ENCODE measurements around the gene FBXO27.
"Not testable (repeated sequence)": the region's sequence is repeated elsewhere in the genome, so short reads cannot be mapped to it uniquely, and the experiment has no call there.

Gene FBXO27

DNA sequence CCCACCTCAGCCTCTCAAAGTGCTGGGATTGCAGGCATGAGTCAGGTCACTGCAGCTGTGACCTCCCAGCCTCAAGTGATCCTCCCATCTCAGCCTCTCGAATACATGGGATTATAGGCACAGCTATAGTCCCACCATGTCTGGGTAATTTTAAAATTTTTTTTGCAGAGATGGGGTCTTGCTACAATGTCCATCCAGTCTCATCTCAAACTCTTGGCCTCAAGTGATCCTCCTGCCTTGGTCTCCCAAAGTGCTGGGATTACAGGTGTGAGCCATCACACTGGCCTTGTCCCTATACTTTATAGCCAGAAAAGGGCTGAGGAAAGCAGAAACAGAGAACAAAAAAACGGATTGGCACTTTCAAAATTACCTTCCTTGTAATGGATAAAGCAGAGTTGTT is 4.8 kb upstream of the FBXO27 start:
- DNase-seq, result no peak

DNA sequence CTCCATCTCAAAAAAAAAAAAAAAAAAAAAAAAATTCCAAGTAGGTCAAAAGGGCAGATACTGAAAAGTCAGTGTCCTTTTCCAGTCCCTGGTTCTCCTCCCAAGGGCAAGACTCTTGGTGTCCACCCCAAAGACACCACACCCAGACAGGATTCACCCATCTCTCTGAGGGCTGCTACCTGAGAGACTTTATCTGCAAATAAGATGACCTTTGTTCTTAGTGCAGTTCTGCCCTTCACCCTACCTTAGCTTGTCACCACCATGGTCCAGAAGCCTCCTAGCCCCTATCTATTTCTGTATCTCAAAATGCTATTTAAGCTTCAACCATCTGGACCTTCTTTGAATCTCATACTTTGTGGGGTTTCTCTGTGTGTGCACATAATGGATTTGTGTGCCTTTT is 4.2 kb upstream of the FBXO27 start:
- no peak for DNase-seq

DNA sequence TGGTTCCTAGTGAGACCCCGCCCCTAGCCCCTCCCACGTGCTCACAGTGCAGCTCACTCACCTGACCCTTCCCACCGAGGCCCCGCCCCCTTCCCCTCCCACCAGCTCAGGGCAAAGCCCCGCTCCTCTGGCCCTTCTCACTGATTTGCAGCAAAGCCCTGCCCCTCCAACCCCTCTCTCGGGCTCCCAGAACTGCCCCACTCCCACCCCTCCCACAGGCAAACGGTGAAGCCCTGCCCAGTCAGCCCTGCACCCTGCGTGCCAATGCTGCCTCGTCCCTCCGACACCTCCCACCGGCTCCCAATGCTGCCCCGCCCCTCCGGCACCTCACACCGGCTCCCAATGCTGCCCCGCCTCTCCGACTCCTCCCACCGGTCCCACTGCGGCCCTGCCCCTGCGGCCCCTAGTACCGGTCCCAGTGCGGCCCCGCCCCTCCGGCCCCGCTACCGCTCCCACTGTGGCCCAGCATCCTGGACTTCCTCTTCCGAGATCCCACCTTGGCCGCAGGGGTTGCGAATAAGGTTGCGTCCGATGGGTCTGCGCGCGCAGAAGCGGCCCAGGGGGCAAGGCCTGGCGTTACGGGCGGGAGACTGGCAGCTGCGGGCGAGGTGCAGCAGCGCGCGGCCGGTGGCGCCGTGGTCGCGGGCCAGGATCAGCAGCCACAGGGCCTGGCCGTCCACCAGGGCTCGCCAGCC is 834 bp downstream of the FBXO27 start:
- peak; percentile 54 for DNase-seq

DNA sequence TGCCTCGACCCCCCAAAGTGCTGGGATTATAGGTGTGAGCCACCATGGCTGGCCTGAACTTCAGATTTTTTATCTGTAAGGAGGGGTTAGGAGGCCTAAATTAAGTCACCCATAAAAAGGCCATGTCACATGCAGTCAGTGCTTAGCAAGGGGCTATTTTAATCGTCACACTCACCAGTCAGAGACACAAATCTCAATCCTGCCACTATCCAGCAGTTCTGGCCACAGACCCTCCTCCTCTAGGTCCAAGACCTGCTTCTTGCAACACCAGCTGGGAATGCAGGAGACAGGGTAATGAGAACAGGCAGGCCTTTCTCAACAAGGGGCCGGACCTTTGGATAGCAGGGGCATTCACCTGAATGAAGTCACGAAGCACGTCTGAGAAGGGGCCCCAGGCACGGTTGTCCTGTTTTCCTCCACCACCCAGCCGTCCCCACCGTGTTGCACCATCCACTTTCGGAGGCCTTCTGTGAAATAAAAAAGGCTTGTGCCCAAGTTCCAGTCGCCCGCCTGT is 1.4 kb downstream of the FBXO27 start:
- DNase-seq, result no peak

DNA sequence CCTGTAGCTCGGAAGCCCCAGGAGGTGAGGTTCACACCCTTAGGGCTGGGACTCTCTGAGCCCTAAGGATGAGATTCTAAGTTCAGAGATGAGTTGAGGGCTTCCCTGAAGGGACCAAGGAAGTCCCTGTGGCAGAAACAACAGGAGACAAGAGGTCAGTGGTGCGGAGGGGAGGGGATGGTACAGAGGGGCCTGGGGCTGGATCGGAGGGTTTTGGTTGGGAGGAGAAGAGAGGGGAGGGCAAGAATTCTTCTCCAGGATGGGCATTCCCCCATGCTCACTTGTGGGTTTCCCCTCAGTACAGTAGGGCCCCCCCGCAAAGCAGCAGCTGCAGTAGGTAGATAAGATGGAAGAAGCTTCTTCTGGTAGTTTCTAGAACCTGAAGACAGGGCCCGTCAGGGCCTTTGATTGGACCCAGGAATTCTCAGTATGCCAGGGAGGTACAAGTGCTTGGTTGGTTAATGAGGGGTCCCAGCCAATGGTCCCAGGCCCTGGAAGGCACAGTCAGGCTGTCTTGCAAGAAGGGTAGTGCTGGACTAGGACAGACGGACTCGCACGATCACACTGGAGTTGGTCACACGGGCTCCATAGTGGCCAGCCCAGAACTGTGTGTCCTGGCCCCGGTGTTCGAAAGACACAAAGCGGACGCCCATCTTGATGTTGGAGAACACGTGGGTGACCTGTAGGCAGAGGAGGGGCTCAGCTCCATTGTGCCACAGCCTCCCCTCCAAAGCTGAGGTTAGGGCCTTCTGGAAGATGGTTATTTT is 7.3 kb downstream of the FBXO27 start:
- DNase-seq, result no peak

DNA sequence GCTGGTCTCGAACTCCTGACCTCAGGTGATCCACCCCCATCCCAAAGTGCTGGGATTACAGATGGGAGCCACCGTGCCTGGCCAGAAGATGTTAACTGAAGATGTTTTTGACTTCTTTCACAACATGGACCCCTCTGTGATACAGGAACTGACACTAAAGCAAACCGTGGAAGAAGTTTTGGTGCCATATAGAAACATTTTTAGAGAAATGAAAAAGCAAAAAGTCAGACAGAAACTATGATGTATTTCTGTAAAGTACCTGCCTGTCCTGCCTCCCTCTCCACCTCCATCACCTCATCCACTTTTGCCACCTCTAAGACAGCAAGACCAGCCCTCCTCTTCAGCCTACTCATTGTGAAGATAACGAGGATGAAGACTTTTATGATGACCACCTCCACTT is 11.3 kb downstream of the FBXO27 start:
- no peak for DNase-seq

DNA sequence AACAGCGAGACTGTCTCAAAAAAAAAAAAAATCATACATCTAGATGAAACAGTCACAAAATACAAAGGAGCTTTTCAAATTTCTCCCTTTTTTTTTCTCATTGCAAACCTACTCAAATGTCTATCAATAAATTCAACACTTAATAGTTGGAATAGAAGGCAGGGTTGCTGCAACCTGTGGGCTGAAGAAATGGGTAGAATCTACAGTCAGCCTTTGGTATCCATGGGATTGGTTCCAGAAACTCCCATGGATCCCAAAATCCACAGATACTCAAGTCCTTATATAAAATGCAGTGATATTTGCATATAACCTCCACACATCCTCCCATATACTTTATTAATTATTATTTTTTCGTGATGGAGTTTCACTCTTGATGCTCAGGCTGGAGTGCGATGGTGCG is 14.7 kb downstream of the FBXO27 start:
- no peak for DNase-seq

DNA sequence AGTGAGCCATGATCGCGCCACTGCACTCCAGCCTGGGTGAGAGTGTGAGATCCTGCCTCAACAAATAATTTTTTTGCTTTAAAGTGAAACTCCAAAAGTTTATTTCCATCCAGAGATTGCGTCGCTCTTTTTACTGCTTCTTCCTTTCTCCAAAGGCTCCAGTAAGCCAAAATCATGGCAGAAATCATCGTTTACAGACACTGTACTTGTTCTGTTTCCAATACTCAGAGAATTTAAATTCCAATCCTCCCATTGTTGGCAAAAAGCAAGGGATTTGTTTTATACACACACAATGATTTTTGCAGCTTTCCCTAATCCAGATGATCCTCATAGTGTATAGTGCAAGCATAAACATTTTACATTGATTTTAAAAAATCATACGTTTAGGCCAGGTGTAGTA is 15.3 kb downstream of the FBXO27 start:
- DNase-seq, result no peak

DNA sequence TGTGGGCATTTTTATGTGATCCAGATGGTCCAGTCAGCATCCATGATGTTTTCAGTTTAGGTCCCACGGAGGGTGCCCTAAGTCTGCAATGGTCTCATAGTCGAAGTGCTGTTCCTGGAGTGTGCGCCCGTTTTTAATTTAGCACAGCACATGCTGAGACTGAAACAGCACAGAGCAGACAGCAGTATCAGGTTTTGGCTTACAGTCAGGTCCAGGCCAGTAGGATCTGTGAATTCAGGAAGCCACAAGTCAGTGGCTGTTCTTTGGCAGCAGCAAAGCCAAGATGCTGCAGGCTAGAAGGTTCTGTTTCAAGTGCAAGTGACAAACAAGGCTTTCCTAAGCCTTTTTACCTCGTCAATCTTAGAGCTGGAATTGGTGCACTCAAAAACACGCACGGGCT is 18.3 kb downstream of the FBXO27 start:
- no peak for DNase-seq

DNA sequence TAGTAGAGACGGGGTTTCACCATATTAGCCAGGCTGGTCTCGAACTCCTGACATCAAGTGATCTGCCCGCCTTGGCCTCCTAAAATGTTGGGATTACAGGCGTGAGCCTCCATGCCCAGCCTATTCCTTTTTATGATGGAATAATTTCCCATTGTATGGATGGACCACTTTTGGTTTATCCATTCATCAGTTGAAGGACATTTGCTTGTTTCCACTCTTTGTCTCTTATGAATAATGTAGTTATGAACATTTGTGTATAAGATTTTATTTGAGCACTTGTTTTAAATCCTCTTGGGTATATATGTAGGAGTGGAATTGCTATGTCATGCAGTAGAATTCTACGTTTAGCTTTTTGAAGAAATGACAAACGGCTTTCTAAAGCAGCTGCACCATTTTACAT is 23.3 kb downstream of the FBXO27 start:
- DNase-seq, result no peak

DNA sequence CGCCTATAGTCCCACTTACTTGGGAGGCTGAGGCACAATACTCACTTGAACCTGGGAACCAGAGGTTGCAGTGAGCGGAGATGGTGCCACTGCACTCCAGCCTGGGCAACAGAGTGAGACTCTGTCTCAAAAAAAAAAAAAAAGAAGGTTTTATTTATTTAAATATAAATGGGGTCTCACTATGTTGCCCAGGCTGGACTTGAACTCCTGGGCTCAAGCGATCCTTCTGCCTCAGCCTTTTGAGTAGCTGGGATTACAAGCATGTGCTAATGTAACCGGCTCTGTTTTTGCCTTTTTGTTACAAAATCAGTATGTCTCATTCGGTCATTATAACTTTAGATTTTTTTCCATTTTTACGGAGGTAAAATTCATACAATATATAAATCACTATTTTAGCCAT is 24.2 kb downstream of the FBXO27 start:
- DNase-seq, result no peak

DNA sequence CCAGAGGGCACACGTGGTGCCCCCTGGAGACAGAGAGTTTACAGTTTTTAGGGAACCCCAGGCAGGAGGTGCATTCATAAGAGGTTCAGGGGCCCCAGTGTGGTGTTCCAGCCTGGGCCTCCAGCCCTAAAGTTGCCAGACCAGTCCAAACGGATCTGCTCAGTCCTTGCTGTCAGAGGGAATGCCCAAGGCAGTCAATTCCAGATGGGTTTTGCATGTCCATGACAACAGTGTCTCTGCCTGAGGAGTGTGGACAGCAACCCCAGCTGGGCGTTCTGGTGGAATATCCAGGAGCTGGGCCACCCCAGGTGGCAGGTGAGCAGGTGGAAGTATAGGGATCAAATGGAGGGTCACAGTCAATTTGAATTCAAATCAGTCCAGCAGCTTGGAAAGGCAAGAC is 25.3 kb downstream of the FBXO27 start:
- no peak for DNase-seq

DNA sequence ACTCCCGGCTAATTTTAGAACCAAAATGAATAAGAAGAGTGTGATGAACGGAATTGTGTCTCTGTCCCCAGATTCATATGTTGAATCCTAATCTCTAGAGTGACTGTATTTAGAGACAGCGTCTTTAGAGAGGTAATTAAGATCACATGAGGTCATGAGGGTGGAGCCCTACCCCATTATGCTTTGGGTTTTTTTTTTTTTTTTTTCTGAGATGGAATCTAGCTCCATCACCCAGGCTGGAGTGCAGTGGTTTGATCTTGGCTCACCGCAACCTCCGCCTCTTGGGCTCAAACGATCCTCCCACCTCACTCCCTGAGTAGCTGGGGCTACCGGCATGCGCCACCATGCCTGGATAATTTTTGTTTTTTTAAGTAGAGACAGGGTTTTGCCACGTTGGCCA is 27.9 kb downstream of the FBXO27 start:
- no peak for DNase-seq

DNA sequence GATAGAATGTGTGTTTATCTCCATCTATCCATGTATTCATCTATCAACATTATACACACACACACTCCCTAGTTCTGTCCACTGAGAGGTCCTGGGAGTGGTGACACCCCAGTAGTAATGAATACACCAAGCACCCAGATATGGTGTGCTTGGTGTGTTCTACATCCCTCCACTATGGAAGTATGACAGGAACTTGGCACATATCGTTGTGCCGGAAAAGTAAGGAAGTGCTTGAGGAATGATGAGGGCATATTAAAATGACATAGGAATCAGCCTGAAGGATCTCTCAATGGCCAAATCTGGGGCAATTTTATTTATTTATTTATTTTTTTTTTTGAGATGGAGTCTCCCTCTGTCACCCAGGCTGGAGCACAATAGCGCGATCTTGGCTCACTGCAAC is 28.6 kb downstream of the FBXO27 start:
- DNase-seq, result no peak

DNA sequence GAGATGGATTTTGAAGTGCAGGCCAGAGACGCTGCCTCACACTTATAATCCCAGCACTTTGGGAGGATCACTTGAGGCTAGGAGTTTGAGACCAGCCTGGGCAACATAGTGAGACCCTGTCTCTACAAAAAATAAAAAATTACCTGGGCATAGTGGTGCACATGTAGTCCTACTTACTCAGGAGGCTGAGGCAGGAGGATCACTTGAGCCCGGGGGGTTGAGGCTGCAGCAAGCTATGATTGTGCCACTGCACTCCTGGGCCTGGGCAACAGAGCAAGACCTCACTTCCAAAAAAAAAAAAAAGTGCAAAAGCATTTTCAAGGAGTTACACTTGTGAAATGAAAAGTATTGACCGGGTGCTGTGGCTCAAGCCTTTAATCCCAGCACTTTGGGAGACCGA is 29.2 kb downstream of the FBXO27 start:
- no peak for DNase-seq

DNA sequence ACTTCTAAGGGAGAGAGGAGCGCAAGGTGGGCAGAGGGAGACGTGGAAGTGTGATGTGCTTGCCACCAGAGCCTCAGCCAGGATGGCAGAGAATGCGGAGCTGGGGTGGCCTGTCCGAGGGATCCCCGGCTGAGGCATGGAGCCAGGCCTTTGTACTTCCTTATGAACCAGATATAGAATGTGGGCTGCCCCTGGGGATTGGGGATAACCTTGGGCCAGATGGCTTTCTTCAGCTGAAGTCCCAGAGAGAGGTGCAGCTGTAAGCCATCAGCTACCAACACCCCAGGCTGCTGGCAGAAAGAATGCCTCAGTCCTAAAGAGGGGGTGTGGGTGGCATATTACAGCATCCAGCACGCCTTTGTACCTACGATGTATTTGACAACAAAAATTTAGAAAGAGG is 31.3 kb downstream of the FBXO27 start:
- no peak for DNase-seq

DNA sequence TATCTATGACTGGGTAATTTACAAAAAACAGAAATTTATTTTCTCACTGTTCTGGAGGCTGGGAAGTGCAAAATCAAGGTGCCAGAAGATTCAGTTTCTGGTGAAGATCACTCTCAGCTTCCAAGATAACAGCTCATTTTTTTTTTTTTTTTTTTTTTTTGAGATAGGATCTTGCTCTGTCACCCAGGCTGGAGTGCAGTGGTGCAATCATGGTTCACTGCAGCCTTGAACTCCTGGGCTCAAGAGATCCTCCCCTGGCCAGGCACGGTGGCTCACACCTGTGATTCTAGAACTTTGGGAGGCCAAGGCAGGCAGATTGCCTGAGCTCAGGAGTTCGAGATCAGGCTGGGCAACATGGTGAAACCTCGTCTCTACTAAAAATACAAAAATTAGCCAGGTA is 34.8 kb downstream of the FBXO27 start:
- not testable (repeated sequence) for DNase-seq

DNA sequence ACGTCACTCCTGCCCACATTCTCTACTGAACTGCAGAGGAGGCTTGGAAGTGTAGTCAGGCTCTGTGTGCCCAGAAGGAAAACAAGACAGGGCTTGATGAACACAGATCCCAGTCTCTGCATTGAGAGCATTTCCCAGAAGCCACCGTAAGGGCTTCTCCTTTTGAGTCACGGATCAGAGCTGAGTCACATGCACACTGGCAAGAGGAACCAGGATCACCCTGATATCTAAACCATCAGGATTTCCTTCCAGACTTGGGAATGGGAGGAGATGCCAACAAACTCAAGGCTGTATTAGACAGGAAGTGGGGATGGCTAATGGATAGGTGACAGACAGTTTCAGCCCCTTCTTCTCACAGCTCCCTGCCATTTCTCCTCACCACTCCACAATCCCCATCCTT is 39.1 kb downstream of the FBXO27 start:
- DNase-seq, result no peak

DNA sequence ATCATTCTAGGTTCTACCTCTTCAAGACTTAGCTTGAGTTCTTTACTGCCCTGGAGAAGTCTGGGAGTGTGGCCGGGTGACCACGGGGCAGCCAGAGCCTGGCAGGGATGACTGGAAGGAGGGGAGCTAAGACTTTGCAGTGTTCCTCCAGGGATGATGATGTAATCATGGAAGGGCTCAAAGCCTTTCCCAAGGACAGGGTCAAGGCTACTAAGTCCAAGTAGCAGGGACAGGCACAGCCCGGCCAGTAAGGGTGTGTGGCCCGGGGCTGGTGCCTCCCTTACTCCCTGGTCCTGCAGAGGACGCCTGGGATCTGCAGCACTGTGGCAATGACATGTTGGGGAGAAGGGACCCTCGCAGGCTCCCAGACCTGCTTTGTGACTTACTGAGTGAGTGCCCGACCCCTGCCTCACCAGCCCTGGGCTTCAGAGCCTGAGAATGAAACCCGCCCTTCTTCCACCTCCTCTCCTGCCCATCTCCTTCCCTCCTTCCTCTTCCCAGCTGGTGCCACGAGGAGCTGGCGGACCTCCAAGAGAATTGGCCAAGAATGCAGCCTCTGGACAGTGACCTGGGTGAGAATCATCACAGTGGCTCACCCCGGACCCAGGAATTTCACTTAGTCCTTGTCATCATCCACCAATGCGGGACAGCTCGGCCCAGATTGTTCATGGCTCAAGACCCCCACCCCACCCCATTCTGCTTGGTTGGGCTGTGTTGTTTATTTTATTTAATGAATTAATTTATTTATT is 41.2 kb downstream of the FBXO27 start:
- DNase-seq, result no peak

DNA sequence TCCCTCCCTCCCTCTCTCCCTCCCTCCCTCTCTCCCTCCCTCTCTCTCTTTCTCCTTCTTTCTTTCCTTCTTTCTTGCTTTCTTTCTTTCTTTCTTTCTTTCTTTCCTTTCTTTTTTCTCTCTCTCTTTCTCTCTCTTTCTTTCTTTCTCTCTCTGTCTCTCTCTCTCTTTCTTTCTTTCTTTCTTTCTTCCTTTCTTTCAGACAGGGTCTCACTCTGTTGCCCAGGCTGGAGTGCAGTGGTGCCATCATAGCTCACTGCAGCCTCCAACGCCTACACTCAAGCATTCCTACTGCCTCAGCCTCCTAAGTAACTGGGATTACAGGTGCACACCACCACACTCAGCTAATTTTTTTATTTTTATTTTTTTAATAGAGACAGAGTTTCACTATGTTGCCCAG is 42.7 kb downstream of the FBXO27 start:
- DNase-seq, result not testable (repeated sequence)

DNA sequence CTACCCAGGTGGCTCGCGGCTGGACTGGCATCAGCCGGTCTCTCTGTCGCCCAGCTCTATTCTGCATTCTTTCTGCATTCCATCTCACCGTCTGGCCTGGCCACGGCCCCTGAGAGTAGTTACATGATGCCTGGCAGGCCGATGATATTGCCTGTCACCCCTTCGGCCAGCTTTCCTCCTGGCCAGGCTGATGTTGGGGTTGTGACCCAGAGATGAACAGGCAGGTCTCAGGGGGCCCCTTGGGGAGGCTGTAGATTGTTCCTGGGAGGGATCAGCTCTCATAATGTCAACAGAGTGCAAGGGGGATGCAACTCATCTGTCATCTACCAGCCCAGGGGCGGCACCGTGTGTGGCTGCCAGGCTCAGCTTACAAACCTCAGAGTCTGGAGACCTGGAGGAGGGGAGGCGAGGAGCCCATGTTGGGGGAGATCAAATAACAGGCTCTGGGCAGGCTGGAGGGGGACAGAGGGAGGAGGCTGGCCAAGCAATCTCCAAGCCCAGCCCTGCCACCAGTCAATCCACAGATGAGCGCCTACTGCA is 43.2 kb downstream of the FBXO27 start:
- DNase-seq, result no peak

DNA sequence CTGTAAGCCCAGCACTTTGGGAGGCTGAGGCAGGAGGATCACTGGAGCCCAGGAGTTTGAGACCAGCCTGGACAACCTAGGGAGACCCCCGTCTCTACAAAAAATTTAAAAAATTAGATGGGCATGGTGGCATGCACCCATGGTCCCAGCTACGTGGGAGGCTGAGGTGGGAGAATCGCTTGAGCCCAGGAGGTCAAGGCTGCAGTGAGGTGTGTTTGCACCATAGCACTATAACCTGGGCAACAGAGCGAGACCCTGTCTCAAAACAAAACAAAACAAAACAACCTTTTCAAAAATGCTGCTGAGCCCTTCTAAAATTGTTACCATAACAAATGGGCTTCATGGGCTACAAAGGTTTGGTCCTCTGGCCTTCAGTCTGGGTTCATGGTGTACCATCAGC is 43.7 kb downstream of the FBXO27 start:
- not testable (repeated sequence) for DNase-seq

DNA sequence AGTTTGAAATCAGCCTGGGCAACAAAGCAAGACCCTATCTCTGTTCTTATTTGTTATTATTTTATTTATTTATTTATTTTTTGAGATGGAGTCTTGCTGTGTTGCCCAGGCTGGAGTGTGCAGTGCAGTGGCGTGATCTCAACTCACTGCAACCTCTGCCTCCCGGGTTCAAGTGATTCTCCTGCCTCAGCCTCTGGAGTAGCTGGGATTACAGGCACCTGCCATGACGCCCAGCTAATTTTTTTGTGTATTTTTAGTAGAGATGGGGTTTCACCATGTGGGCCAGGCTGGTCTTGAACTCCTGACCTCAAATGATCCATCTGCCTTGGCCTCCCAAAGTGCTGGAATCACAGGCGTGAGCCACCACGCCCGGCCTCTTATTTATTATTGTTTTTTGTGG is 44.6 kb downstream of the FBXO27 start:
- DNase-seq, result not testable (repeated sequence)

DNA sequence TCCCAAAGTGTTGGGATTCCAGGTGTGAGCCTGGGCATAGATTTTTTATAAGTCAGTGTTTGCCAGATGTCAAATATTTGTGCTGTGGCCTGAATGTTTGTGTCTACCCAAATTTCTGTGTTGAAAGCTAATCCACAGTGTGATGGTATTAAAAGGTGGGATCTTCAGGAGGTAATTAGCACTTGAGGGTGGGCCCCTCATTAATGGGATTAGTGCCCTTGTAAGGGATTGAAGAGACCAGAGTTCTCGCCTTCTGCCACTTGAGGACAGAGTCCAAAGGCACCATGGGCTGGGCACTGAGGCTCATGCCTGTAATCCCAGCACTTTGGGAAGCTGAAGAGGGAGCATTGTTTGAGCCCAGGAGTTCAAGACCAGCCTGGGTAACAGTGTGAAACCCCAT is 47.1 kb downstream of the FBXO27 start:
- no peak for DNase-seq
